BLaER1 (cell line): Measurements from ENCODE around the gene TRIM23.

ENCODE experiments used
- H3K27ac ChIP-seq: shearing (Covaris generic); formaldehyde crosslinking; 2 replicates; pipeline ENCODE4 v1.8.1; 2022
- H3K27me3 ChIP-seq: shearing (Covaris generic); formaldehyde crosslinking; 2 replicates; pipeline ENCODE4 v1.8.1; 2022
- H3K36me3 ChIP-seq: shearing (Covaris generic); formaldehyde crosslinking; 2 replicates; pipeline ENCODE4 v1.8.1; 2022
- H3K4me1 ChIP-seq: shearing (Covaris generic); formaldehyde crosslinking; 2 replicates; pipeline ENCODE4 v1.8.1; 2022
- H3K4me2 ChIP-seq: shearing (Covaris generic); formaldehyde crosslinking; 2 replicates; pipeline ENCODE4 v1.8.1; 2022
- H3K4me3 ChIP-seq: shearing (Covaris generic); formaldehyde crosslinking; 2 replicates; pipeline ENCODE4 v1.8.1; 2022
- H3K9ac ChIP-seq: shearing (Covaris generic); formaldehyde crosslinking; 2 replicates; pipeline ENCODE4 v1.8.1; 2022
- H3K9me3 ChIP-seq: shearing (Covaris generic); formaldehyde crosslinking; 2 replicates; pipeline ENCODE4 v1.8.1; 2022
- H4K20me1 ChIP-seq: shearing (Covaris generic); formaldehyde crosslinking; 2 replicates; pipeline ENCODE4 v1.8.1; 2022
- Cebpa-rat ChIP-seq: shearing (Covaris generic); IDR thresholded peaks from 2 replicates; pipeline ENCODE4 v1.8.1; 2022

Gene TRIM23

GRCh38 chr5:65624025-65624570, at the start of gene TRIM23:
Gene TRIM23 (minus strand): TSS chr5:65624333. CDS start chr5:65624274, 59 bp downstream.
- Histone ChIP-seq H4K20me1 (peaks cover 20% of the 10 kb centered on the region; the same call in 1 of the 2 replicates), H3K4me2 (peak within 1 kb of the TSS; percentile 94), H3K4me1 (peaks cover 42% of the 10 kb centered on the region), H3K4me3 (peak within 1 kb of the TSS; percentile 87), H3K27me3 (no peaks in the 10 kb centered on the region), H3K9me3 (no peaks in the 10 kb centered on the region), H3K27ac (peak within 1 kb of the TSS; percentile 82), H3K9ac (peak within 1 kb of the TSS; percentile 90), H3K36me3 (peaks cover 12% of the 10 kb centered on the region)
- TF ChIP-seq Cebpa-rat: no peak

GRCh38 chr5:65672796-65673195, 48.7 kb upstream of the TRIM23 start:
- Histone ChIP-seq H3K27me3 (no peaks in the 10 kb centered on the region), H3K9me3 (no peaks in the 10 kb centered on the region), H3K9ac (no peak overlapping the region), H3K36me3 (peaks cover 73% of the 10 kb centered on the region), H3K27ac (no peak overlapping the region), H3K4me1 (no peaks in the 10 kb centered on the region), H4K20me1 (no peaks in the 10 kb centered on the region), H3K4me2 (no peak overlapping the region), H3K4me3 (no peak overlapping the region)
- TF ChIP-seq Cebpa-rat: no peak

DNA sequence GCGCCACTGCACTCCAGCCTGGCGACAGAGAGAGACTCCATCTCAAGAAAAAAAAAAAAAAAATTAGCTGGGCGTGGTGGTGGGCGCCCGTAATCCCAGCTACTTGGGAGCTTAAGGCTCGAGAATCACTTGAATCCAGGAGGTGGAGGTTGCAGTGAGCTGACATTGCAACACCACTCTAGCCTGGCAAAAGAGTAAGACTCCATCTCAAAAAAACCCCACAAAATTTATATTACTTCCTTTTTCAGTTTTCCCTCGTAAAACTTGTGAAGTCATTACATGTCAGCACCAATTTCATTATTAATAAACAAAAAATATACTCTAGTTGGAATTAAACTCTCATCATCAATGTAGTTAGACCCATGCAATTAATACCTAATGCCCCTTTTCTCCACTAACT, 44.6 kb upstream of the TRIM23 start:
- Histone ChIP-seq H3K36me3 (peaks cover 56% of the 10 kb centered on the region), H3K4me3 (no peak overlapping the region), H4K20me1 (no peaks in the 10 kb centered on the region), H3K9me3 (no peaks in the 10 kb centered on the region), H3K27ac (no peak overlapping the region), H3K4me2 (no peak overlapping the region), H3K27me3 (no peaks in the 10 kb centered on the region), H3K4me1 (no peaks in the 10 kb centered on the region), H3K9ac (no peak overlapping the region)
- no peak for TF ChIP-seq Cebpa-rat

DNA sequence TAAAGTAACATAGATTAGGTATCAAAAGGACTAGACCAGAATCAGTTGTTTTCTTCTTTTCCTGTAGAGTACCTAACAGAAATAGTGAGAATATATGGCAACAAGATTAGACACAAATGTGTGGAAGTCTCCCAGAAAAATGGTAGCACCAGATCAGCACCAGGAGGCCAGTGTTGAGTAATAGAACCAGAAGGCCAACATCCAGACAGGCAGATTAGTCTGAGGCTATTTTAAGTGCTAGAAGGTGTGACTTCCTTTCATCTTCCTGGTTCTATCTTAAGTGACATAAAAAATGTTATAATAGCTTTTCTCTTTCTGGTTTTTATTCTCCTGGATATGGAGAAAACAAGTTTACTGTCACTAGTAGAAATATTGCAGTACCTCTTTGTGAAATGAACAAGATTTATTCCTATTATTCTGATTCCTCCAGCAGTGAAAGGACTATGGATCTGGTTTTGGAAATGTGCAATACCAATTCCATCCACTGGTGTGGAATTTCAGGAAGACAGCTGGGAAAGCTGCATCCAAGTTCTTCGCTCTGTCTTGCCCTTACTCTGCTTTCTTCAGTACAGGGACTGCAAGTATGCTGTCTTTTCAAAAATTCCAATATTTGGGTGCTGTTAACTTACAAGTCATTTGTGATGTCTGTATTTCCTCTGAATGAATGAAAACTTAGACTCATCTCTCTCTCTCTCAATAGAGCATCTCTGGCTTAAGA, 39.8 kb upstream of the TRIM23 start:
- no peak overlapping the region for H3K9ac ChIP-seq
- peaks cover 30% of the 10 kb centered on the region for H3K36me3 ChIP-seq
- H3K4me2 ChIP-seq: no peak overlapping the region
- no peak overlapping the region for H3K27ac ChIP-seq
- no peaks in the 10 kb centered on the region for H3K9me3 ChIP-seq
- H3K27me3 ChIP-seq: no peaks in the 10 kb centered on the region
- H3K4me1 ChIP-seq: no peaks in the 10 kb centered on the region
- H4K20me1 ChIP-seq: no peaks in the 10 kb centered on the region
- no peak for TF ChIP-seq Cebpa-rat
- H3K4me3 ChIP-seq: no peak overlapping the region

- no peak for TF ChIP-seq Cebpa-rat
- Histone ChIP-seq H3K4me3 (no peak overlapping the region), H4K20me1 (no peaks in the 10 kb centered on the region), H3K4me1 (no peaks in the 10 kb centered on the region), H3K9me3 (no peaks in the 10 kb centered on the region), H3K27me3 (no peaks in the 10 kb centered on the region), H3K4me2 (no peak overlapping the region), H3K27ac (no peak overlapping the region), H3K9ac (no peak overlapping the region), H3K36me3 (peaks cover 18% of the 10 kb centered on the region; the same call in 1 of the 2 replicates)
Observed at GRCh38 chr5:65654713-65655112, 30.6 kb upstream of the TRIM23 start.

- Histone ChIP-seq H3K27ac (no peak overlapping the region), H3K9me3 (no peaks in the 10 kb centered on the region), H3K4me1 (no peaks in the 10 kb centered on the region), H3K36me3 (peaks cover 20% of the 10 kb centered on the region; the same call in 1 of the 2 replicates), H3K4me2 (no peak overlapping the region), H3K9ac (no peak overlapping the region), H4K20me1 (no peaks in the 10 kb centered on the region), H3K4me3 (no peak overlapping the region), H3K27me3 (no peaks in the 10 kb centered on the region)
- no peak for TF ChIP-seq Cebpa-rat
Observed at GRCh38 chr5:65651144-65651543, 27.0 kb upstream of the TRIM23 start.

DNA sequence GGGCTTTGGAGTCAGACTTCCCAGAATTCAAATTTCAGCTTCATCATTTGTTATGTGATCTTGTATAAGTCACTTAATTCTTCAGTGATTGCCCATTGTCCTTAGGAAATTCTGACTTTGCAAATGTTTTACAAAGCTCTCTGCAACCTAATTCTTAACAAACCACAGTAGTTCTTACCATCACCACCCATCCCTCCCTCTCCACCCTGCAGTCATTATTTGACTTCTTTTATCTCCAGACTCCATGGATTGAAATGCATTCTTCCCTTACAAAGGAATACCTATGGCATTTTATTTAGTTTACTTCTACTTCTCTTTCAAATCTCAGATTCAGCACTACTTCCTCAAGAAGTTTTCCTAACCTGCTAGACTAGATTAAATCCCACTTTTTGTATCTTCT, 23.8 kb upstream of the TRIM23 start:
- Histone ChIP-seq H3K27ac (no peak overlapping the region), H4K20me1 (no peaks in the 10 kb centered on the region), H3K36me3 (peaks cover 24% of the 10 kb centered on the region; the same call in 1 of the 2 replicates), H3K4me2 (no peak overlapping the region), H3K4me1 (no peaks in the 10 kb centered on the region), H3K9me3 (no peaks in the 10 kb centered on the region), H3K9ac (no peak overlapping the region), H3K4me3 (no peak overlapping the region), H3K27me3 (no peaks in the 10 kb centered on the region)
- no peak for TF ChIP-seq Cebpa-rat

- no peak overlapping the region for H3K27ac ChIP-seq
- H3K4me3 ChIP-seq: no peak overlapping the region
- no peaks in the 10 kb centered on the region for H3K27me3 ChIP-seq
- no peaks in the 10 kb centered on the region for H3K4me1 ChIP-seq
- H3K36me3 ChIP-seq: peaks cover 28% of the 10 kb centered on the region; the same call in 1 of the 2 replicates
- TF ChIP-seq Cebpa-rat: no peak
- H3K4me2 ChIP-seq: no peak overlapping the region
- H3K9me3 ChIP-seq: no peaks in the 10 kb centered on the region
- H3K9ac ChIP-seq: no peak overlapping the region
- no peaks in the 10 kb centered on the region for H4K20me1 ChIP-seq
Observed at GRCh38 chr5:65646938-65647337, 22.8 kb upstream of the TRIM23 start.

DNA sequence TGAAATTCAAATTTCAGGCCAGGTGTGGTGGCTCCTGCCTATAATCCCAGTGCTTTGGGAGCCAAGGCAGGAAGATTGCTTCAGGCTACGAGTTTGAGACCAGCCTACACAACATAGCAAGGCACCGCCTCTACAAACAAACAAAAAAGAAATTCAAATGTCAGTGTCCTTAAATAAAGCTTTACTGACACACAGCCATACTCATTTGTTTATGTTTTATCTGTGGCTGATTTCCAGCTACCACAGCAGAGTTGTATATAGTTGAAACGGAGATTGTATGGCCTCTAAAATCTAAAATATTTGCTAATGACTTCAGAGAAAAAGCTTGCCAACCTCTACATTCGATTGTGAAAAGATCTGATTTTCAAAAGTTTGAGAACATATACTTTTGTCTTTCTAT, 16.1 kb upstream of the TRIM23 start:
- Histone ChIP-seq H3K9me3 (no peaks in the 10 kb centered on the region), H3K4me2 (no peak overlapping the region), H3K27ac (no peak overlapping the region), H3K4me3 (no peak overlapping the region), H4K20me1 (no peaks in the 10 kb centered on the region), H3K36me3 (peaks cover 65% of the 10 kb centered on the region), H3K4me1 (no peaks in the 10 kb centered on the region), H3K9ac (no peak overlapping the region), H3K27me3 (no peaks in the 10 kb centered on the region)
- TF ChIP-seq Cebpa-rat: no peak

- Histone ChIP-seq H3K4me3 (no peak overlapping the region), H3K9me3 (no peaks in the 10 kb centered on the region), H3K9ac (no peak overlapping the region), H3K27ac (no peak overlapping the region), H3K4me1 (peaks cover 9% of the 10 kb centered on the region), H3K27me3 (no peaks in the 10 kb centered on the region), H3K36me3 (peaks cover 25% of the 10 kb centered on the region), H3K4me2 (no peak overlapping the region), H4K20me1 (peaks cover 6% of the 10 kb centered on the region; the same call in 1 of the 2 replicates)
- TF ChIP-seq Cebpa-rat: no peak
Observed at GRCh38 chr5:65630981-65631380, 6.8 kb upstream of the TRIM23 start.
